Activated T-helper 17 cell treated with anti-CD3 and anti-CD28 coated beads, Interleukin-2, amount 50 U/mL, for 72 hours (primary cell): ENCODE results near the gene RASSF3. TPM values are rescaled to one million over a fixed set of nuclear protein-coding genes. Genes with fewer than 3 reads are reported as not detected.

Experiments
- ATAC-seq: fragments of 150-1000 bp; cut with Tn5 transposase; replicated peaks from 2 replicates; pipeline ENCODE4 v1.10.0; 2021; ENCODE audit warnings: mild to moderate bottlenecking, moderate library complexity
- H3K27ac Mint-ChIP-seq: one replicate; pipeline ENCODE4 v1.8.0; 2022; ENCODE audit warnings: mixed read lengths
- H3K27me3 Mint-ChIP-seq: one replicate; pipeline ENCODE4 v1.8.0; 2022; ENCODE audit warnings: mixed read lengths
- H3K36me3 Mint-ChIP-seq: one replicate; pipeline ENCODE4 v1.8.0; 2022; ENCODE audit warnings: low read depth, mild to moderate bottlenecking, mixed read lengths
- H3K4me1 Mint-ChIP-seq: one replicate; pipeline ENCODE4 v1.8.0; 2022; ENCODE audit warnings: mixed read lengths
- H3K4me3 Mint-ChIP-seq: one replicate; pipeline ENCODE4 v1.8.0; 2022; ENCODE audit warnings: mild to moderate bottlenecking, mixed read lengths
- H3K9me3 Mint-ChIP-seq: one replicate; pipeline ENCODE4 v1.8.0; 2022; ENCODE audit warnings: mixed read lengths
- total RNA-seq, 2 donors: library from RNA; stranded (reverse); gene quantifications; one replicate each; pipeline ENCODE4 v1.2.3, GENCODE V29; 2022

RASSF3 gene
- total RNA-seq, 2 donors from 2014 or later = 31.0 to 43.9 TPM

DNA sequence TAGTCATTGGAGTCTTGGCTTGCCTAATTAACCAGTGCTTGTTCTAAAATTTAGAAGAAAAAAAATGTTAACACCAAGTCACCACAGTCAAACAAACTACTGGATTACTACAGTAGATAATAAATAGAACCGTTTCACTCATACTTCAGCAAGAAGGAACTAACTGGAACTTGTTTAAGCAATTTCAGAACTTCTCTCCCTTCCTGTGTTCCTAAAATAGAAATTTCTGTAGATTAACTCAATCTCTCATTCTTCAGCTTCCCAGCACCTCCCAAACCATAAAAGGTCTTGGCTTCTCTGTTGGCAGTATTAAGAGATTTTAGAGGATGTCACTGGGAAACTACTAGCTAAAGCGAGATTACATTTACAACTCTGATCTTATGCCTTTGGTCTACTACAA lies 130.4 kb downstream of the RASSF3 start:
- no peak for ATAC-seq
- Mint-ChIP-seq H3K27me3 (no peaks in the 10 kb centered on the region), H3K9me3 (no peaks in the 10 kb centered on the region), H3K36me3 (peaks cover 99% of the 10 kb centered on the region), H3K27ac (no peak overlapping the region), H3K4me1 (peaks cover 12% of the 10 kb centered on the region), H3K4me3 (no peak overlapping the region)

GRCh38 chr12:64742416-64742815 lies 132.1 kb downstream of the RASSF3 start:
- Mint-ChIP-seq H3K27ac (no peak overlapping the region), H3K4me3 (no peak overlapping the region), H3K9me3 (no peaks in the 10 kb centered on the region), H3K36me3 (peaks cover 99% of the 10 kb centered on the region), H3K27me3 (no peaks in the 10 kb centered on the region), H3K4me1 (peaks cover 8% of the 10 kb centered on the region)
- peak; percentile 70 for ATAC-seq

GRCh38 chr12:64743206-64743605 lies 132.9 kb downstream of the RASSF3 start:
- no peaks in the 10 kb centered on the region for H3K27me3 Mint-ChIP-seq
- H3K36me3 Mint-ChIP-seq = peaks cover 99% of the 10 kb centered on the region
- ATAC-seq = no peak
- no peak overlapping the region for H3K4me3 Mint-ChIP-seq
- H3K27ac Mint-ChIP-seq = no peak overlapping the region
- H3K9me3 Mint-ChIP-seq = no peaks in the 10 kb centered on the region
- peaks cover 5% of the 10 kb centered on the region for H3K4me1 Mint-ChIP-seq

DNA sequence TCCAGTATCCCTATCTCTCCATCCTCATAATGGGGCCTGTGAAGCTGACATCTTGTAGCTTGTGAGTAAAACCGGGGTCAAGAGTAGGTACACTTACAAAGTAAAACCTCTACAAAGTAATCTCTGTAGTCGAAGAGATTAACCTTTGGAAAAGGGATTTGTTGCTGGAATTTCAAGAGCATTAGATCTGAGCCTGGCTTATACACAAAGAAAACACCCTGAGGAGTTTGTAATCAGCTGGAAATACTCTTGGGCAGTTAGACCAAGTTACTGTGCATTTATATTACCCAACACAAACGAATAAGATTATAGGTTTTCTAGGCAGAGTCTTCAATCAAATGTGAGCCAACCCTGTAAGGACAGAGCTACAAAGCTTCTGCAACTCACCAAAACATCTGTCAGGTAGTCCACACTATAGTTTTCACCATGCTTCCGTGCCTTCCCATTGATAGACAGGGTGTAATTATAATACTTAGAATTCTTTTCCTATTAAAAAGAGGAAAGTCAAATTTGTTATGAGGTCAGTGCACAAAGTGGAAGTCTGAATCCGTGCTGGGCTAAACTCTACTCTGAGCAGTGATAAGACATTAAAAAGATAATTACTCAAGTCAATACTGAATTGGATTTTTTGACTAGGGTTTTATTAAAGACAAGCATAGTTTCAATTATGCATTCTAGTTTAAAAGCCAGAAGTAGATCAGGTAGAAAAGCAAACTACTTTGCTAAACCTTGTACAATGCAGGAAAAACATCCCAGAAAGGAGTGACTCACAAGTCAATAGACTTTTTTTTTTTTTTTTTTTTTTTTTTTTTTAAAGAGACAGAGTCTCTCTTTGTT lies 134.3 kb downstream of the RASSF3 start:
- Mint-ChIP-seq H3K27me3 (no peaks in the 10 kb centered on the region), H3K36me3 (peaks cover 97% of the 10 kb centered on the region)

DNA sequence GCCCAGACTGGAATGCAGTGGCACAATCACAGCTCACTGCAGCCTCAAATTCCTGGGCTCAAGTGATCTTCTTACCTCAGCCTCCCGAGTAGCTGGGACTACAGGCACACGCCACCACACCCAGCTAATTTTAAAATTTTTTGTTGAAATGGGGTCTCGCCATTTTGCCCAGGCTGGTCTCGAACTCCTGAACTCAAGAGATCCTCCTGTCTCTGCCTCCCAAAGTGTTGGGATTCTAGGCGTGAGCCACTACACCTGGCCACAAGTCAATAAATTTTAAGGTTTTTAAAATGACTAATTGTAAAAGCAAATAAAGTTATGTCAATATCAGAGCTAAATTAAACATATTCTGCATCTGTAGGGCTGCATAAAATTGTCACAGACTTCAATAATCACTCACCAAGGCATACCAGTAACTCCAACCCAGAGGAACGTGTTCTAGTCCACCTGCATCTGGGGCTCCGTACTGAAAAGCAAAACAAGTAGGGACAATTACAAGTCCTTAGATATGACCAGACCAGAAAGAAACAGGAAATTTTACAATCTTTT lies 135.0 kb downstream of the RASSF3 start:
- Mint-ChIP-seq H3K36me3 (peaks cover 93% of the 10 kb centered on the region), H3K27ac (no peak overlapping the region), H3K27me3 (no peaks in the 10 kb centered on the region), H3K9me3 (no peaks in the 10 kb centered on the region), H3K4me1 (peaks cover 5% of the 10 kb centered on the region), H3K4me3 (no peak overlapping the region)
- ATAC-seq = no peak

More for the DNA sequence above, 134.3 kb downstream of the RASSF3 start:
- ATAC-seq = no peak
- H3K4me1 Mint-ChIP-seq = peaks cover 5% of the 10 kb centered on the region
- no peaks in the 10 kb centered on the region for H3K9me3 Mint-ChIP-seq
- no peak overlapping the region for H3K4me3 Mint-ChIP-seq
- H3K27ac Mint-ChIP-seq = no peak overlapping the region

DNA sequence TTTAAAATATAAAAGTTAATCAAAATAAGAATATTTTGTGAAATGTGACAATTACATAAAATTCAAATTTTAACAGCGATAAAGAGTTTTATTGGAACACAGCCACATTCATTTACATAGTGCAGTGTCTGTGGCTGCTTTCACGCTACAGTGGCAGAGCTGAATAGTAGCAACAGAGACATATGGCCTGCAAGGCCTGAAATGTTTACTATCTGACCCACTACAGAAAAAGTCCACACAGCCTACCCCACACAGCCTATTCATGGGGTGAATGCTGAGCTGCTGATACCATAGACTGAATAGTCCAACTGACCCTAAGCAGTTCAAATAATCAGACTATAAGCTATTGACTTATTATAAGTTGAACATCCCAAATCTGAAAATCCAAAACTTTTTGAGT lies 135.7 kb downstream of the RASSF3 start:
- H3K9me3 Mint-ChIP-seq = no peaks in the 10 kb centered on the region
- no peak for ATAC-seq
- H3K36me3 Mint-ChIP-seq = peaks cover 93% of the 10 kb centered on the region
- no peak overlapping the region for H3K4me3 Mint-ChIP-seq
- peaks cover 5% of the 10 kb centered on the region for H3K4me1 Mint-ChIP-seq
- H3K27ac Mint-ChIP-seq = no peak overlapping the region
- H3K27me3 Mint-ChIP-seq = no peaks in the 10 kb centered on the region

DNA sequence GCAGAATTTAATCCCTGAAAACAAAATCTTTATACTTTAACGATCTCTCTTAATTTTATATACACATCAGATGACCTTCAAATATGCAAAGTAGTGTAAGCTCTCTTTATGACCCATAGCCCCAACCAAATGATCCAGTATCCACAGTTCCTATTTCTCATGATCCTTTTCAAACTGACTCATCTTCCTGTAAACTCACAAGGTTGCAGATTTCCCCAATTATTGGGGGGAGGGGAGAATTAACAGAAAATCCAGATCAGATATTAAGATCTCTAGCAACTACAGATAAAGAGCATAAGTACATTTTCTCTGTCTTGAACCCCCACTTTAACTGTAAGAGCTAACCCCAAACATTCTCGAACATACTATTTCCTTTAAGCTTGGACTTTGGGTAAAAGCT lies 136.4 kb downstream of the RASSF3 start:
- Mint-ChIP-seq H3K9me3 (no peaks in the 10 kb centered on the region), H3K27me3 (no peaks in the 10 kb centered on the region), H3K36me3 (peaks cover 93% of the 10 kb centered on the region), H3K27ac (no peak overlapping the region), H3K4me3 (no peak overlapping the region), H3K4me1 (peaks cover 5% of the 10 kb centered on the region)
- ATAC-seq = no peak

Other genes starting within 250 kb of the RASSF3 start
- not detected for gene C12orf56, start 219.7 kb upstream of the RASSF3 start, total RNA-seq
- 100 to 1,000 TPM in 1 of 2 donors, 10 to 100 TPM in 1; 72.7 to 131 TPM for gene XPOT, start 206.1 kb upstream of the RASSF3 start, total RNA-seq
- 10 to 100 TPM; 36.7 to 37.1 TPM for gene TBK1, start 158.4 kb upstream of the RASSF3 start, total RNA-seq
- 10 to 100 TPM; 26.2 to 29.9 TPM for gene GNS, start 148.9 kb downstream of the RASSF3 start, total RNA-seq
- under 1 TPM; 0.34 to 0.58 TPM for gene TBC1D30, start 214.2 kb downstream of the RASSF3 start, total RNA-seq